HG03469 (cell line): ENCODE data around the gene TINAGL1.
"Not testable (repeated sequence)": the region's sequence is repeated elsewhere in the genome, so short reads cannot be mapped to it uniquely, and the experiment has no call there.

Experiments
- ATAC-seq: cut with Tn5 transposase; IDR thresholded peaks from one replicate; pipeline ENCODE4 v1.9.1; 2021; ENCODE audit warnings: mild to moderate bottlenecking, moderate library complexity, moderate number of reproducible peaks; ENCODE audit not compliant: unreplicated experiment

TINAGL1 gene

GRCh38 chr1:31583995-31584868 is 7.9 kb downstream of the TINAGL1 start:
- ATAC-seq: no peak

GRCh38 chr1:31584869-31585735 is 8.8 kb downstream of the TINAGL1 start:
- no peak for ATAC-seq

GRCh38 chr1:31585736-31586365 is 9.5 kb downstream of the TINAGL1 start:
- ATAC-seq: no peak

GRCh38 chr1:31586376-31587327 is 10.3 kb downstream of the TINAGL1 start:
- no peak for ATAC-seq

- ATAC-seq: not testable (repeated sequence)
These were observed 11.0 kb downstream of the TINAGL1 start for GRCh38 chr1:31587328-31587699.

GRCh38 chr1:31587720-31588423 is 11.6 kb downstream of the TINAGL1 start:
- ATAC-seq: no peak

GRCh38 chr1:31588751-31589515 is 12.6 kb downstream of the TINAGL1 start:
- ATAC-seq: no peak

- ATAC-seq: no peak
These were observed 15.2 kb downstream of the TINAGL1 start for GRCh38 chr1:31591425-31592093.

GRCh38 chr1:31592132-31592531 is 15.8 kb downstream of the TINAGL1 start:
- no peak for ATAC-seq

- ATAC-seq: no peak
These were observed 16.9 kb downstream of the TINAGL1 start for GRCh38 chr1:31593136-31593665.

GRCh38 chr1:31593770-31594632 is 17.7 kb downstream of the TINAGL1 start:
- ATAC-seq: no peak

GRCh38 chr1:31595836-31596736 is 19.8 kb downstream of the TINAGL1 start:
- ATAC-seq: no peak

- ATAC-seq: no peak
These were observed 20.4 kb downstream of the TINAGL1 start for GRCh38 chr1:31596737-31597097.

GRCh38 chr1:31598980-31599379 is 22.7 kb downstream of the TINAGL1 start:
- no peak for ATAC-seq

- ATAC-seq: no peak
These were observed 24.3 kb downstream of the TINAGL1 start for GRCh38 chr1:31600641-31601040.

GRCh38 chr1:31602081-31602480 is 25.8 kb downstream of the TINAGL1 start:
- no peak for ATAC-seq
